Colonic mucosa (tissue), 4 donors: ENCODE data around the gene PRKN. TPM values are rescaled to one million over a fixed set of nuclear protein-coding genes. Genes with fewer than 3 reads are reported as not detected.

ENCODE experiments used
- DNase-seq: peaks from one replicate; pipeline ENCODE4 v3.0.0-alpha.2; 2020
- H3K27ac ChIP-seq: fragments of 200-600 bp; one replicate; pipeline ENCODE4 v1.8.0; 2021
- H3K27me3 ChIP-seq: fragments of 200-600 bp; one replicate; pipeline ENCODE4 v1.8.0; 2021
- H3K36me3 ChIP-seq: fragments of 200-600 bp; one replicate; pipeline ENCODE4 v1.8.0; 2021
- H3K4me1 ChIP-seq: fragments of 200-600 bp; one replicate; pipeline ENCODE4 v1.8.0; 2021; ENCODE audit warnings: mild to moderate bottlenecking
- H3K4me3 ChIP-seq: fragments of 200-600 bp; one replicate; pipeline ENCODE4 v1.8.0; 2021
- H3K9ac ChIP-seq, 2 donors: one replicate each; pipeline ENCODE4 v1.7.0; 2013; ENCODE audit warnings: control low read depth in 2 of 2, low read depth in 2 of 2, low read length in 2 of 2
- H3K9me3 ChIP-seq: fragments of 200-600 bp; one replicate; pipeline ENCODE4 v1.8.0; 2021
- CTCF ChIP-seq: fragments of 200-600 bp; IDR thresholded peaks from one replicate; pipeline ENCODE4 v1.8.0; 2022; ENCODE audit warnings: antibody characterized with exemption, mild to moderate bottlenecking
- intact Hi-C: fragments of 100-400 bp; cut with DNase I; formaldehyde crosslinking; loops from one replicate; pipeline ENCODE4 v1.14.1; 2022
- total RNA-seq, 2 donors: library from RNA; stranded (reverse); fragmentation: NEBNext Ultra II Directional in 1 of 2; extraction: Animal tissue kit (Norgen Biotek cat#: 25700) in 1 of 2; gene quantifications; one replicate each; pipeline ENCODE4 v1.2.1, GENCODE V29; 2021
- donor health status: healthy.
- donor health status: DM: no; HTN: no; CAD: no.
- donor health status: DM: no; HTN: no; CAD: no.

PRKN gene
- total RNA-seq, 2 donors from 2014 or later = 3.7 to 8.1 TPM

- no peaks in the 10 kb centered on the region for H3K27me3 ChIP-seq
- H3K27ac ChIP-seq = no peak overlapping the region
- no peak for DNase-seq
- intact Hi-C loops = no loop called here
- H3K4me3 ChIP-seq = no peak overlapping the region
- TF ChIP-seq CTCF = no peak
- no peaks in the 10 kb centered on the region for H3K9me3 ChIP-seq
- H3K36me3 ChIP-seq = no peaks in the 10 kb centered on the region
- H3K9ac ChIP-seq = no peak overlapping the region
- no peaks in the 10 kb centered on the region for H3K4me1 ChIP-seq
Measured at GRCh38 chr6:162554531-162554930, 173.0 kb downstream of the PRKN start.

- H3K27ac ChIP-seq = no peak overlapping the region
- DNase-seq = no peak
- intact Hi-C loops = no loop called here
- no peaks in the 10 kb centered on the region for H3K27me3 ChIP-seq
- no peaks in the 10 kb centered on the region for H3K36me3 ChIP-seq
- no peak overlapping the region for H3K9ac ChIP-seq
- H3K4me3 ChIP-seq = no peak overlapping the region
- no peaks in the 10 kb centered on the region for H3K4me1 ChIP-seq
- no peak for TF ChIP-seq CTCF
- H3K9me3 ChIP-seq = no peaks in the 10 kb centered on the region
Measured at GRCh38 chr6:162546905-162547304, 180.7 kb downstream of the PRKN start.

- intact Hi-C loops = no loop called here
- Histone ChIP-seq H3K27me3 (no peaks in the 10 kb centered on the region), H3K9ac (no peak overlapping the region), H3K4me1 (no peaks in the 10 kb centered on the region), H3K36me3 (no peaks in the 10 kb centered on the region), H3K27ac (no peak overlapping the region), H3K4me3 (no peak overlapping the region), H3K9me3 (no peaks in the 10 kb centered on the region)
- DNase-seq = no peak
- TF ChIP-seq CTCF = no peak
Measured at GRCh38 chr6:162543221-162543620, 184.3 kb downstream of the PRKN start.

GRCh38 chr6:162541019-162541601 is 186.5 kb downstream of the PRKN start:
- no peaks in the 10 kb centered on the region for H3K27me3 ChIP-seq
- no peaks in the 10 kb centered on the region for H3K36me3 ChIP-seq
- H3K27ac ChIP-seq = no peak overlapping the region
- no peak overlapping the region for H3K9ac ChIP-seq
- no peak for TF ChIP-seq CTCF
- DNase-seq = no peak
- H3K4me1 ChIP-seq = no peaks in the 10 kb centered on the region
- H3K9me3 ChIP-seq = no peaks in the 10 kb centered on the region
- intact Hi-C loops = no loop called here
- no peak overlapping the region for H3K4me3 ChIP-seq

- H3K4me1 ChIP-seq = no peaks in the 10 kb centered on the region
- no peak overlapping the region for H3K9ac ChIP-seq
- H3K27ac ChIP-seq = no peak overlapping the region
- no peaks in the 10 kb centered on the region for H3K36me3 ChIP-seq
- H3K9me3 ChIP-seq = no peaks in the 10 kb centered on the region
- H3K27me3 ChIP-seq = no peaks in the 10 kb centered on the region
- no peak overlapping the region for H3K4me3 ChIP-seq
- intact Hi-C loops = no loop called here
- no peak for DNase-seq
- no peak for TF ChIP-seq CTCF
Measured at GRCh38 chr6:162539321-162539720, 188.2 kb downstream of the PRKN start.
